Muscle layer of duodenum (tissue), 2 donors: ENCODE data around the gene PLAAT3.
"Not testable (repeated sequence)": the region's sequence is repeated elsewhere in the genome, so short reads cannot be mapped to it uniquely, and the experiment has no call there.

ENCODE experiments used
- H3K27ac ChIP-seq: one replicate; pipeline ENCODE4 v1.7.0; 2013; ENCODE audit warnings: mild to moderate bottlenecking, low read length
- H3K27me3 ChIP-seq: one replicate; pipeline ENCODE4 v1.7.0; 2013; ENCODE audit warnings: low read depth, mild to moderate bottlenecking, control low read depth, low read length
- H3K36me3 ChIP-seq, 2 donors: one replicate each; pipeline ENCODE4 v1.7.0; 2013; ENCODE audit warnings: low read length in 2 of 2, control low read depth in 1 of 2, mild to moderate bottlenecking in 1 of 2; ENCODE audit not compliant: insufficient read depth in 2 of 2, control insufficient read depth in 1 of 2
- H3K4me1 ChIP-seq, 2 donors: one replicate each; pipeline ENCODE4 v1.7.0; 2013; ENCODE audit warnings: low read length in 2 of 2, mild to moderate bottlenecking in 2 of 2, control low read depth in 1 of 2, moderate library complexity in 1 of 2; ENCODE audit not compliant: insufficient read depth in 2 of 2, control insufficient read depth in 1 of 2
- H3K4me3 ChIP-seq, 2 donors: one replicate each; pipeline ENCODE4 v1.7.0; 2013; ENCODE audit warnings: low read length in 2 of 2, low read depth in 1 of 2, mild to moderate bottlenecking in 1 of 2
- H3K9me3 ChIP-seq, 2 donors: one replicate each; pipeline ENCODE4 v1.7.0; 2013; ENCODE audit warnings: low read length in 2 of 2, control low read depth in 1 of 2, mild to moderate bottlenecking in 1 of 2; ENCODE audit not compliant: control insufficient read depth in 1 of 2
- donor health status: healthy.

PLAAT3 gene

GRCh38 chr11:63614136-63614671, at the start of gene PLAAT3:
Gene PLAAT3, minus strand, starts transcription at chr11:63614433. Its CDS starts 419 bp downstream, at chr11:63614014.
- Histone ChIP-seq H3K27me3 (no peaks in the 10 kb centered on the region), H3K36me3 (peaks cover 0 to 2% of the 10 kb centered on the region in 2 donors), H3K9me3 (no peaks in the 10 kb centered on the region), H3K4me1 (peaks cover 9 to 25% of the 10 kb centered on the region in 2 donors), H3K4me3 (peak within 1 kb of the TSS; percentile 73 to 83), H3K27ac (no peak within 1 kb of the TSS)

GRCh38 chr11:63663809-63664208, 49.6 kb upstream of the PLAAT3 start:
- Histone ChIP-seq H3K4me1 (peaks cover 3 to 44% of the 10 kb centered on the region in 2 donors), H3K27ac (no peak overlapping the region), H3K27me3 (no peaks in the 10 kb centered on the region), H3K4me3 (no peak overlapping the region), H3K36me3 (no peaks in the 10 kb centered on the region), H3K9me3 (no peaks in the 10 kb centered on the region)

DNA sequence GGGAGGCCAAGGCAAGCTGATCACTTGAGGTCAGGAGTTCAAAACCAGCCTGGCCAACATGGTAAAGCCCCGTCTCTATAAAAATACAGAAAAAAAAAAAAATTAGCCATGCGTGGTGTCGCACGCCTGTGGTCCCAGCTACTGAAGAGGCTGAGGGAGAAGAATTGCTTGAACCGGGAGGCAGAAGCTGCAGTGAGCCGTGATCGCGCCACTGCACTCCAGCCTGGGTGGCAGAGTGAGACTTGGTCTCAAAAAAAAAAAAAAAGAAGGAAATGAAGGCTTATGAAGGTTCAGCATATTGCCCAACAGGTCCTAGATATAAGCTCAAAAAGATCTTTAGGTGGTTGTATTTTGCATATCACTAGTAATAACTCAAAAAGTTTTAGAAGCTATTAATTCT, 46.7 kb upstream of the PLAAT3 start:
- no peaks in the 10 kb centered on the region for H3K27me3 ChIP-seq
- H3K9me3 ChIP-seq = no peaks in the 10 kb centered on the region
- no peak overlapping the region for H3K27ac ChIP-seq
- H3K36me3 ChIP-seq = peaks cover 4 to 6% of the 10 kb centered on the region in 2 donors
- H3K4me3 ChIP-seq = no peak overlapping the region
- H3K4me1 ChIP-seq = peaks cover 0 to 26% of the 10 kb centered on the region in 2 donors

DNA sequence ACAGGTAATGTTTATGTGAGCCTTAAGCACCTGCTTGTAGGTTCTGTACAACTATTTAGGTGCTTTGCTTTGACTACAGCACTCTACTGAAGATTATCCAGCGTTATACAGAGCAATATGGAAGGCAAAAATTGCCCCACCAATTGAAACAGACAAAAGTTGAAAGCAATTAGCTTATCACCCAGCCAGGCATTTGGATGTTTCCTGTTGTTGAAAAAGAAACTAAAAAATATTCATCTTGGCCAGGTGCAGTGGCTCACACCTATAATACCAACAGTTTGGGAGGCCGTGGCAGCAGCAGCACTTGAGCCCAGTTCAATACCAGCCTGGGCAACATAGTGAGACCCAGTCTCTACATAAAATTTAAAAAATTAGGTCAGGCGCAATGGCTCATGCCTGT, 38.4 kb upstream of the PLAAT3 start:
- Histone ChIP-seq H3K36me3 (peaks cover 30 to 41% of the 10 kb centered on the region in 2 donors), H3K9me3 (no peaks in the 10 kb centered on the region), H3K4me1 (peaks cover 0 to 3% of the 10 kb centered on the region in 2 donors), H3K27me3 (no peaks in the 10 kb centered on the region), H3K27ac (no peak overlapping the region), H3K4me3 (no peak overlapping the region)

GRCh38 chr11:63643205-63643604, 29.0 kb upstream of the PLAAT3 start:
- H3K4me3 ChIP-seq = no peak overlapping the region
- peaks cover 26 to 64% of the 10 kb centered on the region in 2 donors for H3K36me3 ChIP-seq
- no peaks in the 10 kb centered on the region for H3K27me3 ChIP-seq
- no peak overlapping the region for H3K27ac ChIP-seq
- H3K9me3 ChIP-seq = no peaks in the 10 kb centered on the region
- H3K4me1 ChIP-seq = peaks cover 0 to 6% of the 10 kb centered on the region in 2 donors

DNA sequence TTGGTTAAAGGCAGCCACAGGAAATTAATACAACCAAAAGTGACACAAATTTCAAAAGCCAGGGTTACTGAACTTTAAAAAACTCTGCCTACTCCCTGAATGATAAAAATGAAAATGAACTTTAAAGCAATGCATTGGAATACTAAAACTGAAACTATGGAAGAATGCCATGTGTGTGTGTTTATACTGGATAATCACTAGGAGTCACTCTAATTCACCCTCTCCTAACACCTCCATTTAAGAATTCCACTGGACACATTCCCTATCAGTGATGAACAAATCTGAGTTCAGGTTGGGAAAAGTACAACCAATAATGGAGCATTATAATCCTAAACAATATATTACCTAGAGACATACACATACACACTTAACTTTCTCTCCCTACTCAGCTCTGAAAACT, 27.5 kb upstream of the PLAAT3 start:
- Histone ChIP-seq H3K4me3 (no peak overlapping the region), H3K36me3 (peaks cover 20 to 53% of the 10 kb centered on the region in 2 donors), H3K4me1 (peaks cover 0 to 6% of the 10 kb centered on the region in 2 donors), H3K9me3 (no peaks in the 10 kb centered on the region), H3K27ac (no peak overlapping the region), H3K27me3 (no peaks in the 10 kb centered on the region)

GRCh38 chr11:63639199-63639832, 25.1 kb upstream of the PLAAT3 start:
- Histone ChIP-seq H3K9me3 (no peaks in the 10 kb centered on the region), H3K36me3 (peaks cover 20 to 49% of the 10 kb centered on the region in 2 donors), H3K27me3 (no peaks in the 10 kb centered on the region), H3K27ac (no peak overlapping the region), H3K4me1 (peaks cover 0 to 6% of the 10 kb centered on the region in 2 donors), H3K4me3 (no peak overlapping the region)

DNA sequence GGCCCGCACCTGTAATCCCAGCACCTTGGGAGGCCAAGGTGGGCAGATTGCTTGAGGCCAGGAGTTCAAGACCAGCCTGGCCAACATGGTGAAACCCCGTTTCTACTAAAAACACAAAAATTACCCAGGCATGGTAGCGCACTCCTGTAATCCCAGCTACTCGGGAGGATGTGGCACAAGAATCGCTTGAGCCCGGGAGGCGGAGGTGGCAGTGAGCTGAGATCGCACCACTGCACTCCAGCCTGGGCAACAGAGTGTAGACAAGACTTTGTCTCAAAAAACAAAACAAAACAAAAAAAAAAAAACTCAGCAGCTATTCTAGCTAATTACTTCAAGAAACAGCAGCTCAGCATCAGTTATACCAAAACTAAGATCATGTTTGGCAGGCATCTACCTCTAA, 24.2 kb upstream of the PLAAT3 start:
- peaks cover 17 to 43% of the 10 kb centered on the region in 2 donors for H3K36me3 ChIP-seq
- H3K9me3 ChIP-seq, H3K4me1 ChIP-seq, H3K4me3 ChIP-seq, H3K27me3 ChIP-seq, H3K27ac ChIP-seq: not testable (repeated sequence)

DNA sequence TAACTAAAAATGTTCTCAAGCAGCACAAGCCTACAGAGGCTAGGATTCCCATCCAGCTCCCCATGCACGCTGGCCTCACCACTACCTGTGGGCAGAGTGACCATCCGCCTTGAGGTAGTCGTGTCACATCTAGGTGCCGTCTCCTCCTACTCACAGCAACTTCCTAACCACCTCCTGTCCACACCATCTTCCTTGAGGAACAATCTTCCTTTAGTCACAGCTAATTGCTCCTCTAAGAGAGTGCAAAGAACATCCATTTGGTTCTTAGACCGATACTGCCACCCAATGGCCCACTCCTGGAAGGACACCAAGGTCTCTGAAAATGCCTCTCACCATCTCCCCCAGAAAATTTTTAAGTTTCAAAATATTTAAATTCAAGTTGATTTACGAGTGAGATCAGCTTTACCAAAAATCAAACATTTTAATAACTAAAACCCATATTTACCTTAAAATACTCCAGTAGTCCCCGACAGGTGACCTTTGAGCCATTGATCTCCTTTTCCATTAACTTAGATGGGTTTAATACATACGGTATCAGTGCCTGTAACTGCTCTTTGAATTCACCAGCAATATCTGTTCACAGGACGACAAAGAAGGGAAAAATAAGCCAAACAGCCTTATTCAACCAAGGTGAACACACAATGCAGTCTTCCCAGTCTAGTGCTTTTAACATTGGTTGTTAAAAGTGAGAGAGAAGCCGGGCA, 21.7 kb upstream of the PLAAT3 start:
- H3K36me3 ChIP-seq = peaks cover 6 to 36% of the 10 kb centered on the region in 2 donors

DNA sequence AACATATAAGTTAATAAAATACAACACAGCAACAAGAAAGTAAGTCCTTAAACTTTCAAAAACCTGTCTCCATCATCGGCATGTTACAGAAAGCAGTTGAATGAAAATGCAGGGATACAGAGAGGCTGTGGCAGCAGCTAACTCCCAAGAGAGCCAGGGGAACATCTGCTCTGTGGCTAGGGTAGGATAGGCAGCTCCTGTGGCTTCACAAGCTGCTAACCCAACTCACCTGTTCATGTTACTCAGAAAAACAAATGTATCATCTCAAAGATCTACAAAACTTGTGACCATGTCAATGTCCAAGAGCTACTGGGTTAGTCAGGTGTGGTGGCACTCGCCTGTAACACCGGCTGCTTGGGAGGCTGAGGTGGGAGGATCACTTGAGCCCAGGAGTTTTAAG, 15.2 kb upstream of the PLAAT3 start:
- Histone ChIP-seq H3K4me3 (no peak overlapping the region), H3K36me3 (peaks cover 18 to 37% of the 10 kb centered on the region in 2 donors), H3K4me1 (peaks cover 0 to 5% of the 10 kb centered on the region in 2 donors), H3K27me3 (no peaks in the 10 kb centered on the region), H3K9me3 (no peaks in the 10 kb centered on the region), H3K27ac (no peak overlapping the region)

More for the DNA sequence above, 21.7 kb upstream of the PLAAT3 start:
- Histone ChIP-seq H3K27ac (no peak overlapping the region), H3K4me1 (peaks cover 0 to 4% of the 10 kb centered on the region in 2 donors), H3K27me3 (no peaks in the 10 kb centered on the region), H3K9me3 (no peaks in the 10 kb centered on the region), H3K4me3 (no peak overlapping the region)

DNA sequence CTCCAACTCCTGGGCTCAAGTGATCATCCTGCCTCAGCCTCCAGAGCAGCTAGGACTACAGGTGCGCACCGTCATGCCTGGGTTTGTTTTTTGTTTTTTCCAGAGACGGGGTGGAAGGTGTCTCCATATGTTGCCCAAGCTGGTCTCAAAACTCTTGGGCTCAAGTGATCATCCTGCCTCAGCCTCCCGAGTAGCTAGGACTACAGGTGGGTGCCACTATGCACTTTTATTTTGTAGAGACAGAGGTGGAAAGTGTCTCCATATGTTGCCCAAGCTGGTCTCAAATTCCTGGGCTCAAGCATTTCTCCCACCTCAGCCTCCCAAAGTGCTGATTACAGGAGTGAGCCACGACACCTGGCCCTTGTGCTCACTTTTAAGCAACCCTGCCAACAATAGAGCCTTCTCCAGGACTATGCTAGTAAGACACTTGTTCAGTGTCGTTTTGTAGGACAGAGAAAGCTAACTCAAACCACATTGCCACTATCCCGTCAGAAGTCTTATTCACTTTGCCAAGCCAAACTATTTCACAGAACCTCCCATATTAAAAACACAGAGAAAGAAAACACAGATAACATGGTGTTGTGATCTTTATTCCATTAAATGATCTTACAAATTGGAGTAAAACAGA, 9.4 kb upstream of the PLAAT3 start:
- Histone ChIP-seq H3K4me3 (no peak overlapping the region), H3K4me1 (no peaks in the 10 kb centered on the region), H3K36me3 (peaks cover under 1 to 4% of the 10 kb centered on the region in 2 donors), H3K27ac (no peak overlapping the region), H3K9me3 (no peaks in the 10 kb centered on the region), H3K27me3 (no peaks in the 10 kb centered on the region)
